HCT116 (cell line): Measurements from ENCODE around the gene EDN2. TPM values are rescaled to one million over a fixed set of nuclear protein-coding genes. Genes with fewer than 3 reads are reported as not detected.

ENCODE experiments used
- ATAC-seq: fragments of 200-7000 bp; cut with Tn5 transposase; 2 replicates; pipeline ENCODE4 v1.9.1; 2020; ENCODE audit warnings: mild to moderate bottlenecking, moderate library complexity
- BruUV-seq: library from RNA; stranded (reverse); fragments of 400-500 nt; replicated peaks from 2 replicates; lab custom pipeline; 2021; lab: Mats Ljungman, UMichigan
- CTCF ChIA-PET: fragments of 300-600 bp; sonication (Branson Sonifier 250); formaldehyde crosslinking; loops from one replicate; lab custom pipeline; 2021; ENCODE audit warnings: antibody characterized with exemption; lab: Charles Lee
- POLR2A ChIA-PET: fragments of 300-600, 350-600 bp; sonication (Branson Sonifier 250); formaldehyde crosslinking; loops from one replicate; lab custom pipeline; 2021; ENCODE audit warnings: antibody characterized with exemption; lab: Charles Lee
- RAD21 ChIA-PET, 2 experiments: fragments of 300-600 bp; sonication (Branson Sonifier 250); formaldehyde crosslinking; loops; one replicate each; lab custom pipeline; 2023; ENCODE audit warnings: low total read pairs in 2 of 2; ENCODE audit not compliant: uncharacterized antibody in 2 of 2, unreplicated experiment in 2 of 2, low non-redundant PET in 1 of 2; lab: Charles Lee
- DNase-seq: peaks from one replicate; pipeline ENCODE4 v3.0.0-alpha.2; 2010; ENCODE audit warnings: low read depth, low spot score
- H2AFZ ChIP-seq: fragments of 200-600 bp; shearing (Covaris generic), sonication (generic); 2 replicates; pipeline ENCODE4 v1.6.1; 2017; ENCODE audit warnings: low read depth, mixed run types, mixed read lengths, antibody characterized with exemption, low read length; ENCODE audit not compliant: poor library complexity, severe bottlenecking
- H3K27ac ChIP-seq: 2 replicates; pipeline ENCODE4 v1.5.1; 2012; ENCODE audit warnings: low read depth, low read length
- H3K27me3 ChIP-seq: fragments of 200-600 bp; sonication (generic); 2 replicates; pipeline ENCODE4 v1.6.1; 2016; ENCODE audit warnings: mixed run types, low read length, mixed read lengths; ENCODE audit not compliant: insufficient read depth
- H3K36me3 ChIP-seq, 2 experiments: fragments of 200-500 bp in 1 of 2; fragments of 200-600 bp in 1 of 2; sonication (Bioruptor generic) in 1 of 2; sonication (generic) in 1 of 2; 2 replicates each; pipeline versions ENCODE4 v1.5.1 to v1.6.1; 2014 to 2016; ENCODE audit warnings: low read length in 2 of 2, inconsistent platforms in 1 of 2, mixed read lengths in 1 of 2, mixed run types in 1 of 2; ENCODE audit not compliant: insufficient read depth in 2 of 2, control insufficient read depth in 1 of 2
- H3K4me1 ChIP-seq, 2 experiments: fragments of 200-600 bp in 1 of 2; sonication (generic) in 1 of 2; 2 replicates each; pipeline versions ENCODE4 v1.5.1 to v1.6.1; 2012 to 2017; ENCODE audit warnings: low read length in 2 of 2, inconsistent platforms in 1 of 2, mild to moderate bottlenecking in 1 of 2, mixed read lengths in 1 of 2, mixed run types in 1 of 2, moderate library complexity in 1 of 2; ENCODE audit not compliant: insufficient read depth in 2 of 2, control insufficient read depth in 1 of 2
- H3K4me2 ChIP-seq: fragments of 200-600 bp; sonication (generic); 2 replicates; pipeline ENCODE4 v1.6.1; 2017; ENCODE audit warnings: mixed run types, low read length, mixed read lengths
- H3K4me3 ChIP-seq, 2 experiments: fragments of 200-600 bp in 1 of 2; sonication (generic) in 1 of 2; replicated peaks in 1 of 2; 2 replicates each; pipeline ENCODE4 v1.5.1; 2011 to 2016; ENCODE audit warnings: low read length in 2 of 2, control low read depth in 1 of 2, low read depth in 1 of 2, mild to moderate bottlenecking in 1 of 2, mixed read lengths in 1 of 2, mixed run types in 1 of 2
- H3K79me2 ChIP-seq: fragments of 200-600 bp; sonication (generic); 2 replicates; pipeline ENCODE4 v1.6.1; 2017; ENCODE audit warnings: mild to moderate bottlenecking, mixed run types, low read length, moderate library complexity, mixed read lengths; ENCODE audit not compliant: insufficient read depth
- H3K9ac ChIP-seq: fragments of 200-600 bp; sonication (generic); 2 replicates; pipeline ENCODE4 v1.6.1; 2016; ENCODE audit warnings: low read length, mixed read lengths
- H3K9me2 ChIP-seq: fragments of 200-600 bp; sonication (generic), shearing (Covaris generic); 2 replicates; pipeline ENCODE4 v1.6.1; 2017; ENCODE audit warnings: mixed run types, mild to moderate bottlenecking, moderate library complexity; ENCODE audit not compliant: insufficient read depth
- H3K9me3 ChIP-seq, 2 experiments: fragments of 200-500 bp in 1 of 2; fragments of 200-600 bp in 1 of 2; sonication (Bioruptor generic) in 1 of 2; sonication (generic) in 1 of 2; 2 replicates each; pipeline ENCODE4 v1.6.1; 2014 to 2017; ENCODE audit warnings: low read length in 2 of 2, mixed read lengths in 2 of 2, inconsistent platforms in 1 of 2, low read depth in 1 of 2, mild to moderate bottlenecking in 1 of 2, mixed run types in 1 of 2, moderate library complexity in 1 of 2; ENCODE audit not compliant: control insufficient read depth in 1 of 2, insufficient read depth in 1 of 2
- H4K20me1 ChIP-seq: fragments of 200-600 bp; sonication (generic), shearing (Covaris generic); 2 replicates; pipeline ENCODE4 v1.6.1; 2017; ENCODE audit warnings: mixed run types, mild to moderate bottlenecking, moderate library complexity; ENCODE audit not compliant: insufficient read depth
- CBX3 ChIP-seq: IDR thresholded peaks from 2 replicates; pipeline ENCODE4 v1.6.1; 2012; ENCODE audit warnings: low read depth
- ZNF274 ChIP-seq: fragments of 200-500 bp; sonication (Bioruptor generic); IDR thresholded peaks from 2 replicates; pipeline ENCODE4 v1.6.1; 2014; ENCODE audit warnings: mild to moderate bottlenecking, low read depth, low read length, inconsistent platforms
- intact Hi-C: fragments of 100-400 bp; cut with micrococcal nuclease; formaldehyde crosslinking; loops from 2 replicates; pipeline ENCODE4 v1.10.0; 2022
- total RNA-seq: library from RNA; stranded (reverse); gene quantifications from one replicate; pipeline ENCODE4 v1.2.1, GENCODE V29; 2021; ENCODE audit not compliant: unreplicated experiment
- TF ChIP-seq, protein P1 (sequence below): IDR thresholded peaks from 2 replicates; pipeline ENCODE4 v1.6.1; 2012; ENCODE audit warnings: low read depth
- TF ChIP-seq, protein P2 (sequence below): IDR thresholded peaks from 2 replicates; pipeline ENCODE4 v1.6.1; 2012
- TF ChIP-seq, protein P3 (sequence below), 3 experiments: fragments of 200-600 bp in 1 of 3; sonication (generic) in 1 of 3; IDR thresholded peaks in 2 of 3; conservative IDR thresholded peaks in 1 of 3; 2 replicates each; pipeline ENCODE4 v1.5.1; 2012 to 2017; ENCODE audit warnings: low read depth in 2 of 3, low read length in 2 of 3, antibody characterized with exemption in 1 of 3, borderline replicate concordance in 1 of 3, control low read depth in 1 of 3, mild to moderate bottlenecking in 1 of 3, mixed read lengths in 1 of 3, mixed run types in 1 of 3, moderate library complexity in 1 of 3; ENCODE audit not compliant: insufficient read depth in 1 of 3

The EDN2 gene
- total RNA-seq, 1 experiment from 2014 or later = not detected

DNA sequence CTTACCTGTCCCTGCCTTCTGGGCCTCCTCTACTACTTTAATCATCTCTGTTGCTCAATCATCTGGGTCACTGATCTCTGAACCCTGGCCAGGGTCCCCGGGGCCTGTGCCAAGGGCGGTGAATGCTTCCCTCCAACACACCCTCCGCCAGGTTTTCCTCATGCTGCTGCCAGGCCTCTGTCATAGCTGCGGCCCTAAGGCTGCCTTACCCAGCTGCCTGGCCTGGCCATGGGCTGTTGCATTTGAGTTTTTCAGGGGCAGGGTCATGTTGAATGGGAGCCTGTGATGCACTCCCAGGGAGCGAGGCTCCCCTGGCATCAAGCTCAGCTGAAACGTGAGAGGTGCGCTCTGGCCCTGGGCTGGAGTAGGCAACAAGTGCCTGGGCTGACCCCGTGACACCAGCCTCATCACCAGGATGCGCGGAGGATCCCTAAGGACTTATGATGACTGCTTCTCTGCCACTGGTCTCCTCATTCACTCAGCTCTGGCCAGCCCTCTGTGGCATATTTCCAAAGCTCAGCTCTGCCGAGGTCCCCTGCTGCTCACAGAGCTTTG lies 7.6 kb downstream of the EDN2 start (continued):
- TF ChIP-seq, protein P1, sequence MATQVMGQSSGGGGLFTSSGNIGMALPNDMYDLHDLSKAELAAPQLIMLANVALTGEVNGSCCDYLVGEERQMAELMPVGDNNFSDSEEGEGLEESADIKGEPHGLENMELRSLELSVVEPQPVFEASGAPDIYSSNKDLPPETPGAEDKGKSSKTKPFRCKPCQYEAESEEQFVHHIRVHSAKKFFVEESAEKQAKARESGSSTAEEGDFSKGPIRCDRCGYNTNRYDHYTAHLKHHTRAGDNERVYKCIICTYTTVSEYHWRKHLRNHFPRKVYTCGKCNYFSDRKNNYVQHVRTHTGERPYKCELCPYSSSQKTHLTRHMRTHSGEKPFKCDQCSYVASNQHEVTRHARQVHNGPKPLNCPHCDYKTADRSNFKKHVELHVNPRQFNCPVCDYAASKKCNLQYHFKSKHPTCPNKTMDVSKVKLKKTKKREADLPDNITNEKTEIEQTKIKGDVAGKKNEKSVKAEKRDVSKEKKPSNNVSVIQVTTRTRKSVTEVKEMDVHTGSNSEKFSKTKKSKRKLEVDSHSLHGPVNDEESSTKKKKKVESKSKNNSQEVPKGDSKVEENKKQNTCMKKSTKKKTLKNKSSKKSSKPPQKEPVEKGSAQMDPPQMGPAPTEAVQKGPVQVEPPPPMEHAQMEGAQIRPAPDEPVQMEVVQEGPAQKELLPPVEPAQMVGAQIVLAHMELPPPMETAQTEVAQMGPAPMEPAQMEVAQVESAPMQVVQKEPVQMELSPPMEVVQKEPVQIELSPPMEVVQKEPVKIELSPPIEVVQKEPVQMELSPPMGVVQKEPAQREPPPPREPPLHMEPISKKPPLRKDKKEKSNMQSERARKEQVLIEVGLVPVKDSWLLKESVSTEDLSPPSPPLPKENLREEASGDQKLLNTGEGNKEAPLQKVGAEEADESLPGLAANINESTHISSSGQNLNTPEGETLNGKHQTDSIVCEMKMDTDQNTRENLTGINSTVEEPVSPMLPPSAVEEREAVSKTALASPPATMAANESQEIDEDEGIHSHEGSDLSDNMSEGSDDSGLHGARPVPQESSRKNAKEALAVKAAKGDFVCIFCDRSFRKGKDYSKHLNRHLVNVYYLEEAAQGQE = no peak
- TF ChIP-seq, protein P2, sequence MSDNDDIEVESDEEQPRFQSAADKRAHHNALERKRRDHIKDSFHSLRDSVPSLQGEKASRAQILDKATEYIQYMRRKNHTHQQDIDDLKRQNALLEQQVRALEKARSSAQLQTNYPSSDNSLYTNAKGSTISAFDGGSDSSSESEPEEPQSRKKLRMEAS = no peak
- TF ChIP-seq, protein P3, sequence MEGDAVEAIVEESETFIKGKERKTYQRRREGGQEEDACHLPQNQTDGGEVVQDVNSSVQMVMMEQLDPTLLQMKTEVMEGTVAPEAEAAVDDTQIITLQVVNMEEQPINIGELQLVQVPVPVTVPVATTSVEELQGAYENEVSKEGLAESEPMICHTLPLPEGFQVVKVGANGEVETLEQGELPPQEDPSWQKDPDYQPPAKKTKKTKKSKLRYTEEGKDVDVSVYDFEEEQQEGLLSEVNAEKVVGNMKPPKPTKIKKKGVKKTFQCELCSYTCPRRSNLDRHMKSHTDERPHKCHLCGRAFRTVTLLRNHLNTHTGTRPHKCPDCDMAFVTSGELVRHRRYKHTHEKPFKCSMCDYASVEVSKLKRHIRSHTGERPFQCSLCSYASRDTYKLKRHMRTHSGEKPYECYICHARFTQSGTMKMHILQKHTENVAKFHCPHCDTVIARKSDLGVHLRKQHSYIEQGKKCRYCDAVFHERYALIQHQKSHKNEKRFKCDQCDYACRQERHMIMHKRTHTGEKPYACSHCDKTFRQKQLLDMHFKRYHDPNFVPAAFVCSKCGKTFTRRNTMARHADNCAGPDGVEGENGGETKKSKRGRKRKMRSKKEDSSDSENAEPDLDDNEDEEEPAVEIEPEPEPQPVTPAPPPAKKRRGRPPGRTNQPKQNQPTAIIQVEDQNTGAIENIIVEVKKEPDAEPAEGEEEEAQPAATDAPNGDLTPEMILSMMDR (IDR thresholded peaks at IDR 0.05 in 2 of 3, conservative IDR thresholded peaks at IDR 0.05 in 1 of 3; ENCODE audit: borderline replicate concordance in 1 of 3, insufficient read depth in 1 of 3, low read depth in 2 of 3, low read length in 2 of 3) = no peak
- no peak for TF ChIP-seq CBX3

DNA sequence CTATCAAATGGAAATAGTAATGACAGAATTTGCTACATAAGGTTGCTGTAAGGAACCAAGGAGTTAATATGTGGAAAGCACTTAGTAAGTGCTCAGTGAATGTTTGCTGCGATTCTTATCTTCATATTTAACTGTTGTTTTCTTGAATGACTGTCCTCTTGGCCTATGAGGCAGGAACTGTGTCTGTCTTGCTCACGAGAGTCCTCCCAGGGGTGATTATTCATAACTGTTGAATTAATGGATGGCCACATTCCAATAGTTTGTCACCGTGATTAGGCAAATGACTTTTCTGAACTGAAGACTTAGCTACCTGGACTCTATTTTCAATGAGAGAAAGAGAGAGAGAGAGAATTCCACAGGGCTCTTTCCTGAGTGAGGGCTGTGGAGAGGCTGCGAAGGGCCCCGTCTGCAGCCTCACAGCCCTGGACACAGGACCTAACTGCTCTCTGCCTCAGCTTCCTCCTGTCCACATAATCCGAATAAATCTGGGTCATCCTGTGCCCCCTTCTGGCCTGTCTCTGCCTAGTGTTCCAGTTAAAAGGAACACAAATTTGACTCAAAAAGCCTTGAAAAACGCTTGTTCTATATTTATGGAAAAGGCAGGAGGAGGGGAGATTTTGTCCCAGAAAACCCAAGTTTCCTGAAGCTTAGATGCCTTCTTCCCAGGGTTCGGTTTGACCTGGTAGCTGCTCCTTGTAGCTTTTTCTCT lies 8.5 kb downstream of the EDN2 start:
- Histone ChIP-seq H3K27ac (no peak overlapping the region), H4K20me1 (no peaks in the 10 kb centered on the region), H2AFZ (no peak overlapping the region), H3K4me3 (no peak overlapping the region), H3K4me1 (no peaks in the 10 kb centered on the region; a peak in 1 of 4 replicates), H3K4me2 (no peak overlapping the region), H3K9me2 (no peaks in the 10 kb centered on the region), H3K36me3 (no peaks in the 10 kb centered on the region), H3K79me2 (no peaks in the 10 kb centered on the region), H3K9me3 (no peaks in the 10 kb centered on the region), H3K27me3 (no peaks in the 10 kb centered on the region), H3K9ac (no peak overlapping the region)
- TF ChIP-seq, protein P3 (IDR thresholded peaks at IDR 0.05 in 2 of 3, conservative IDR thresholded peaks at IDR 0.05 in 1 of 3; ENCODE audit: borderline replicate concordance in 1 of 3, insufficient read depth in 1 of 3, low read depth in 2 of 3, low read length in 2 of 3) = peak in 1 of 3 experiments; percentile 11; a peak in 1 of 6 replicates
- TF ChIP-seq ZNF274 = no peak
- ChIA-PET POLR2A (no interaction called here), CTCF (interaction anchor here (1.2 kb wide), 1 partner anchor 193 kb away, joined by 4 read pairs; no protein-coding TSS in a partner anchor), RAD21 (no interaction called here)
- ATAC-seq (peak; percentile 48; the same call in 1 of the 2 replicates), DNase-seq (no peak)
- BruUV-seq = no TSS peak
- intact Hi-C loops = no loop called here
